Kasumi-1 (cell line): ENCODE measurements around the gene SERPINI1.
"Not testable (repeated sequence)": the region's sequence is repeated elsewhere in the genome, so short reads cannot be mapped to it uniquely, and the experiment has no call there.

ENCODE experiments used
- DNase-seq, 2 experiments: peaks; one replicate each; lab custom pipeline; 2025; lab: John Stamatoyannopoulos, UW

The SERPINI1 gene

GRCh38 chr3:167787440-167787839 lies 51.9 kb downstream of the SERPINI1 start:
- DNase-seq, result no peak

GRCh38 chr3:167798443-167798842 lies 62.9 kb downstream of the SERPINI1 start:
- no peak for DNase-seq

GRCh38 chr3:167808910-167809309 lies 73.4 kb downstream of the SERPINI1 start:
- no peak for DNase-seq

GRCh38 chr3:167810236-167810635 lies 74.7 kb downstream of the SERPINI1 start:
- no peak for DNase-seq

- DNase-seq, result no peak
These were observed 75.5 kb downstream of the SERPINI1 start for GRCh38 chr3:167811031-167811430.

- DNase-seq, result no peak
These were observed 77.9 kb downstream of the SERPINI1 start for GRCh38 chr3:167813169-167814123.

GRCh38 chr3:167814441-167814951 lies 79.0 kb downstream of the SERPINI1 start:
- DNase-seq, result no peak

- DNase-seq, result no peak
These were observed 81.4 kb downstream of the SERPINI1 start for GRCh38 chr3:167816953-167817352.

GRCh38 chr3:167820102-167820865 lies 84.8 kb downstream of the SERPINI1 start:
- no peak for DNase-seq

GRCh38 chr3:167821248-167821805 lies 85.8 kb downstream of the SERPINI1 start:
- DNase-seq, result no peak

GRCh38 chr3:167823738-167824137 lies 88.2 kb downstream of the SERPINI1 start:
- DNase-seq, result no peak

- not testable (repeated sequence) for DNase-seq
These were observed 92.1 kb downstream of the SERPINI1 start for GRCh38 chr3:167827588-167827987.

GRCh38 chr3:167829071-167829470 lies 93.5 kb downstream of the SERPINI1 start:
- no peak for DNase-seq

- no peak for DNase-seq
These were observed 94.5 kb downstream of the SERPINI1 start for GRCh38 chr3:167830007-167830406.

- DNase-seq, result no peak
These were observed 99.8 kb downstream of the SERPINI1 start for GRCh38 chr3:167835359-167835758.

GRCh38 chr3:167835953-167836352 lies 100.4 kb downstream of the SERPINI1 start:
- DNase-seq, result no peak

- peak; percentile 20 to 41 for DNase-seq
These were observed 101.9 kb downstream of the SERPINI1 start for GRCh38 chr3:167837466-167837865.

GRCh38 chr3:167839460-167840134 lies 104.1 kb downstream of the SERPINI1 start:
- DNase-seq, result no peak

- DNase-seq, result no peak
These were observed 104.7 kb downstream of the SERPINI1 start for GRCh38 chr3:167840247-167840646.

GRCh38 chr3:167843481-167843880 lies 108.0 kb downstream of the SERPINI1 start:
- DNase-seq, result no peak

- DNase-seq, result no peak
These were observed 108.4 kb downstream of the SERPINI1 start for GRCh38 chr3:167843886-167844285.

- no peak for DNase-seq
These were observed 109.0 kb downstream of the SERPINI1 start for GRCh38 chr3:167844528-167844927.
